ENCODE data around the gene DSCAML1. TPM values are rescaled to one million over a fixed set of nuclear protein-coding genes. Genes with fewer than 3 reads are reported as not detected.

Gene DSCAML1
- total RNA-seq, 1 donor from 2014 or later: 0.16 TPM

- Mint-ChIP-seq H3K27me3 (ENCODE audit: low read depth, unreplicated experiment) (peaks cover 78% of the 10 kb centered on the region), H3K4me3 (ENCODE audit: unreplicated experiment) (no peak overlapping the region), H3K36me3 (ENCODE audit: low read depth, unreplicated experiment) (no peaks in the 10 kb centered on the region), H3K9me3 (ENCODE audit: unreplicated experiment) (peaks cover 3% of the 10 kb centered on the region), H3K4me1 (ENCODE audit: low read depth, unreplicated experiment) (peaks cover 17% of the 10 kb centered on the region), H3K27ac (ENCODE audit: unreplicated experiment) (peak overlapping the region; percentile 30)
- no peak overlapping the region for H2AFZ ChIP-seq (ENCODE audit: low read depth, low read length)
- no peaks in the 10 kb centered on the region for H3K79me2 ChIP-seq (ENCODE audit: insufficient read depth, low read length)
- H3K4me2 ChIP-seq (ENCODE audit: low read length): no peak overlapping the region
- DNase-seq (ENCODE audit: low read depth): no peak
- H3K4me3 ChIP-seq (ENCODE audit: insufficient read depth, low read depth, low read length): no peak overlapping the region
- H4K20me1 ChIP-seq (ENCODE audit: insufficient read depth, low read length): no peaks in the 10 kb centered on the region
- no peak overlapping the region for H3K9ac ChIP-seq (ENCODE audit: low read length)
- H3K27ac ChIP-seq (ENCODE audit: low read depth, low read length): no peak overlapping the region
- no peaks in the 10 kb centered on the region for H3K36me3 ChIP-seq (ENCODE audit: insufficient read depth, low read length)
- no peaks in the 10 kb centered on the region for H3K4me1 ChIP-seq (ENCODE audit: insufficient read depth, low read length)
- FAIRE-seq: no peak
- peaks cover 3% of the 10 kb centered on the region for H3K27me3 ChIP-seq (ENCODE audit: insufficient read depth, low read length)
- TF ChIP-seq CTCF (IDR thresholded peaks at IDR 0.05; ENCODE audit: insufficient read depth, low read depth, low read length): no peak
- no peak for TF ChIP-seq EZH2 (IDR thresholded peaks at IDR 0.05; ENCODE audit: insufficient read depth, low read length)
- no peaks in the 10 kb centered on the region for H3K9me3 ChIP-seq (ENCODE audit: insufficient read depth, low read depth, low read length)
Measured at GRCh38 chr11:117550466-117550865, 246.6 kb downstream of the DSCAML1 start.

GRCh38 chr11:117549417-117549816, 247.6 kb downstream of the DSCAML1 start:
- Mint-ChIP-seq H3K36me3 (ENCODE audit: low read depth, unreplicated experiment) (peaks cover 2% of the 10 kb centered on the region), H3K4me1 (ENCODE audit: low read depth, unreplicated experiment) (peaks cover 20% of the 10 kb centered on the region), H3K27me3 (ENCODE audit: low read depth, unreplicated experiment) (peaks cover 74% of the 10 kb centered on the region), H3K4me3 (ENCODE audit: unreplicated experiment) (no peak overlapping the region), H3K27ac (ENCODE audit: unreplicated experiment) (no peak overlapping the region), H3K9me3 (ENCODE audit: unreplicated experiment) (peaks cover 6% of the 10 kb centered on the region)
- DNase-seq (ENCODE audit: low read depth) (no peak), FAIRE-seq (no peak)
- Histone ChIP-seq H3K4me1 (ENCODE audit: insufficient read depth, low read length) (no peaks in the 10 kb centered on the region), H3K27me3 (ENCODE audit: insufficient read depth, low read length) (peaks cover 3% of the 10 kb centered on the region), H3K79me2 (ENCODE audit: insufficient read depth, low read length) (no peaks in the 10 kb centered on the region), H4K20me1 (ENCODE audit: insufficient read depth, low read length) (no peaks in the 10 kb centered on the region), H3K4me3 (ENCODE audit: insufficient read depth, low read depth, low read length) (no peak overlapping the region), H3K27ac (ENCODE audit: low read depth, low read length) (no peak overlapping the region), H3K9ac (ENCODE audit: low read length) (no peak overlapping the region), H2AFZ (ENCODE audit: low read depth, low read length) (no peak overlapping the region), H3K4me2 (ENCODE audit: low read length) (no peak overlapping the region), H3K36me3 (ENCODE audit: insufficient read depth, low read length) (no peaks in the 10 kb centered on the region), H3K9me3 (ENCODE audit: insufficient read depth, low read depth, low read length) (no peaks in the 10 kb centered on the region)
- TF ChIP-seq CTCF (IDR thresholded peaks at IDR 0.05; ENCODE audit: insufficient read depth, low read depth, low read length) (no peak), EZH2 (IDR thresholded peaks at IDR 0.05; ENCODE audit: insufficient read depth, low read length) (no peak)

GRCh38 chr11:117548876-117549275, 248.1 kb downstream of the DSCAML1 start:
- H3K36me3 Mint-ChIP-seq (ENCODE audit: low read depth, unreplicated experiment): peaks cover 2% of the 10 kb centered on the region
- no peaks in the 10 kb centered on the region for H3K79me2 ChIP-seq (ENCODE audit: insufficient read depth, low read length)

More at GRCh38 chr11:117548876-117549275, 248.1 kb downstream of the DSCAML1 start:
- TF ChIP-seq CTCF (IDR thresholded peaks at IDR 0.05; ENCODE audit: insufficient read depth, low read depth, low read length) (no peak), EZH2 (IDR thresholded peaks at IDR 0.05; ENCODE audit: insufficient read depth, low read length) (no peak)
- peaks cover 72% of the 10 kb centered on the region for H3K27me3 Mint-ChIP-seq (ENCODE audit: low read depth, unreplicated experiment)
- FAIRE-seq (no peak), DNase-seq (ENCODE audit: low read depth) (no peak)
- peaks cover 3% of the 10 kb centered on the region for H3K27me3 ChIP-seq (ENCODE audit: insufficient read depth, low read length)
- no peaks in the 10 kb centered on the region for H3K36me3 ChIP-seq (ENCODE audit: insufficient read depth, low read length)
- H3K4me3 Mint-ChIP-seq (ENCODE audit: unreplicated experiment): no peak overlapping the region
- no peak overlapping the region for H3K9ac ChIP-seq (ENCODE audit: low read length)
- H3K4me3 ChIP-seq (ENCODE audit: insufficient read depth, low read depth, low read length): no peak overlapping the region
- H4K20me1 ChIP-seq (ENCODE audit: insufficient read depth, low read length): no peaks in the 10 kb centered on the region
- no peaks in the 10 kb centered on the region for H3K4me1 ChIP-seq (ENCODE audit: insufficient read depth, low read length)
- no peak overlapping the region for H3K27ac Mint-ChIP-seq (ENCODE audit: unreplicated experiment)
- H3K4me1 Mint-ChIP-seq (ENCODE audit: low read depth, unreplicated experiment): peaks cover 20% of the 10 kb centered on the region
- H3K4me2 ChIP-seq (ENCODE audit: low read length): no peak overlapping the region
- H3K9me3 Mint-ChIP-seq (ENCODE audit: unreplicated experiment): peaks cover 6% of the 10 kb centered on the region
- no peak overlapping the region for H3K27ac ChIP-seq (ENCODE audit: low read depth, low read length)
- H3K9me3 ChIP-seq (ENCODE audit: insufficient read depth, low read depth, low read length): no peaks in the 10 kb centered on the region
- no peak overlapping the region for H2AFZ ChIP-seq (ENCODE audit: low read depth, low read length)
